H1 (cell line): Measurements from ENCODE around the gene TMEM18. TPM values are rescaled to one million over a fixed set of nuclear protein-coding genes. Genes with fewer than 3 reads are reported as not detected.

Experiments
- CTCF ChIA-PET: fragments of 300-600 bp; sonication (Branson Sonifier 250); formaldehyde crosslinking; loops from one replicate; lab custom pipeline; 2021; ENCODE audit not compliant: partially characterized antibody; lab: Charles Lee
- POLR2A ChIA-PET: fragments of 300-600 bp; sonication (Branson Sonifier 250); formaldehyde crosslinking; loops from one replicate; lab custom pipeline; 2021; ENCODE audit warnings: inconsistent platforms; ENCODE audit not compliant: partially characterized antibody; lab: Charles Lee
- DNase-seq, 2 experiments: peaks; one replicate each; pipeline versions ENCODE4 v3.0.0 to v3.0.0-alpha.2; 2010 to 2022; ENCODE audit warnings: low spot score in 2 of 2, low read depth in 1 of 2, mixed read lengths in 1 of 2
- FAIRE-seq: peaks from 2 replicates; lab custom pipeline; 2011; peaks lifted over from hg19 to GRCh38; lab: Jason Lieb, UNC
- H2AFZ ChIP-seq: 2 replicates; pipeline ENCODE4 v1.8.1; 2012; ENCODE audit warnings: low read length, inconsistent platforms
- H2AK5ac ChIP-seq: 2 replicates; pipeline ENCODE4 v1.6.1; 2013; ENCODE audit warnings: low read depth, low read length
- H2BK120ac ChIP-seq: replicated peaks from 2 replicates; pipeline ENCODE3; 2013; ENCODE audit warnings: low read depth, low read length, inconsistent platforms
- H2BK12ac ChIP-seq: 2 replicates; pipeline ENCODE4 v1.6.1; 2013; ENCODE audit warnings: low read depth, low read length
- H2BK15ac ChIP-seq: 2 replicates; pipeline ENCODE4 v1.6.1; 2013; ENCODE audit warnings: low read length
- H2BK20ac ChIP-seq: 2 replicates; pipeline ENCODE4 v1.6.1; 2013; ENCODE audit warnings: low read length
- H2BK5ac ChIP-seq: 2 replicates; pipeline ENCODE4 v1.6.1; 2013; ENCODE audit warnings: low read depth, low read length
- H3K14ac ChIP-seq: 2 replicates; pipeline ENCODE4 v1.6.1; 2013; ENCODE audit warnings: inconsistent platforms; ENCODE audit not compliant: insufficient read length
- H3K18ac ChIP-seq: 2 replicates; pipeline ENCODE4 v1.6.1; 2013; ENCODE audit warnings: low read length; ENCODE audit errors: extremely low read depth
- H3K23ac ChIP-seq: 2 replicates; pipeline ENCODE4 v1.6.1; 2013; ENCODE audit warnings: inconsistent platforms; ENCODE audit not compliant: insufficient read length
- H3K23me2 ChIP-seq: 2 replicates; pipeline ENCODE4 v1.6.1; 2013; ENCODE audit warnings: low read depth, low read length
- H3K27ac ChIP-seq: 2 replicates; pipeline ENCODE4 v1.6.1; 2011; ENCODE audit warnings: low read depth, low read length, inconsistent platforms
- H3K27me3 ChIP-seq, 4 experiments: replicated peaks in 1 of 4; 1 replicate in 1 of 4; 2 replicates in 3 of 4; pipeline versions ENCODE4 v1.6.1 to v1.8.1; 2011 to 2013; ENCODE audit warnings: low read length in 3 of 4, mild to moderate bottlenecking in 3 of 4, inconsistent platforms in 2 of 4, mixed read lengths in 2 of 4, moderate library complexity in 1 of 4; ENCODE audit not compliant: control insufficient read depth in 3 of 4, insufficient read depth in 3 of 4; ENCODE audit errors: extremely low read depth in 1 of 4
- H3K36me3 ChIP-seq, 4 experiments: 2 replicates each; pipeline versions ENCODE4 v1.6.1 to v1.8.1; 2011 to 2013; ENCODE audit warnings: mild to moderate bottlenecking in 4 of 4, low read length in 3 of 4, moderate library complexity in 2 of 4, control low read depth in 1 of 4, inconsistent platforms in 1 of 4; ENCODE audit not compliant: insufficient read depth in 4 of 4, control insufficient read depth in 2 of 4
- H3K4ac ChIP-seq: replicated peaks from 2 replicates; pipeline ENCODE3; 2013; ENCODE audit warnings: low read length, low read depth, mixed read lengths, inconsistent platforms; ENCODE audit not compliant: insufficient read length
- H3K4me1 ChIP-seq, 4 experiments: replicated peaks in 1 of 4; 1 replicate in 1 of 4; 2 replicates in 3 of 4; pipeline versions ENCODE4 v1.6.1 to v1.8.1; 2011 to 2013; ENCODE audit warnings: low read length in 3 of 4, inconsistent platforms in 2 of 4, mixed read lengths in 1 of 4; ENCODE audit not compliant: insufficient read depth in 4 of 4, control insufficient read depth in 3 of 4
- H3K4me2 ChIP-seq, 2 experiments: 2 replicates each; pipeline versions ENCODE4 v1.6.1 to v1.8.1; 2011 to 2013; ENCODE audit warnings: low read depth in 2 of 2, low read length in 2 of 2, control low read depth in 1 of 2, inconsistent platforms in 1 of 2, mild to moderate bottlenecking in 1 of 2; ENCODE audit not compliant: insufficient read depth in 1 of 2
- H3K4me3 ChIP-seq, 4 experiments: fragments of 200-600, 300-600 bp in 1 of 4; sonication (generic), shearing (Covaris generic), sonication (Bioruptor Twin) in 1 of 4; 2 replicates each; pipeline versions ENCODE4 v1.5.1 to v1.8.1; 2011 to 2016; ENCODE audit warnings: low read length in 4 of 4, low read depth in 3 of 4, control low read depth in 2 of 4, inconsistent platforms in 2 of 4, mild to moderate bottlenecking in 2 of 4, mixed read lengths in 1 of 4, moderate library complexity in 1 of 4; ENCODE audit not compliant: insufficient read depth in 2 of 4; ENCODE audit errors: extremely low read depth in 1 of 4
- H3K56ac ChIP-seq: replicated peaks from 2 replicates; pipeline ENCODE3; 2013; ENCODE audit warnings: low read depth, mild to moderate bottlenecking, mixed read lengths, low read length, inconsistent platforms; ENCODE audit not compliant: insufficient read length
- H3K79me1 ChIP-seq: 2 replicates; pipeline ENCODE4 v1.6.1; 2013; ENCODE audit warnings: low read depth, low read length, control low read depth
- H3K79me2 ChIP-seq, 2 experiments: 2 replicates each; pipeline versions ENCODE4 v1.6.1 to v1.8.1; 2012 to 2013; ENCODE audit warnings: low read length in 2 of 2, mild to moderate bottlenecking in 2 of 2, inconsistent platforms in 1 of 2; ENCODE audit not compliant: insufficient read depth in 2 of 2, control insufficient read depth in 1 of 2
- H3K9ac ChIP-seq, 4 experiments: replicated peaks in 1 of 4; 1 replicate in 1 of 4; 2 replicates in 3 of 4; pipeline versions ENCODE4 v1.6.1 to v1.8.1; 2011 to 2013; ENCODE audit warnings: low read depth in 3 of 4, low read length in 3 of 4, control low read depth in 2 of 4, mild to moderate bottlenecking in 2 of 4, moderate library complexity in 2 of 4, inconsistent platforms in 1 of 4; ENCODE audit errors: extremely low read depth in 1 of 4
- H3K9me3 ChIP-seq, 2 experiments: 2 replicates each; pipeline versions ENCODE4 v1.6.1 to v1.8.1; 2012 to 2013; ENCODE audit warnings: mild to moderate bottlenecking in 2 of 2, moderate library complexity in 2 of 2, control low read depth in 1 of 2, inconsistent platforms in 1 of 2, low read depth in 1 of 2, low read length in 1 of 2, mixed read lengths in 1 of 2; ENCODE audit not compliant: insufficient read depth in 2 of 2
- H4K20me1 ChIP-seq, 2 experiments: replicated peaks in 1 of 2; 2 replicates each; pipeline versions ENCODE3 to v1.8.1; 2011 to 2013; ENCODE audit warnings: inconsistent platforms in 2 of 2, low read length in 2 of 2, mild to moderate bottlenecking in 1 of 2; ENCODE audit not compliant: insufficient read depth in 2 of 2, control insufficient read depth in 1 of 2
- H4K5ac ChIP-seq: 2 replicates; pipeline ENCODE4 v1.6.1; 2013; ENCODE audit warnings: low read length, low read depth, mixed read lengths, inconsistent platforms; ENCODE audit not compliant: insufficient read length
- H4K8ac ChIP-seq: 2 replicates; pipeline ENCODE4 v1.8.0; 2013; ENCODE audit warnings: mild to moderate bottlenecking, moderate library complexity, low read length, inconsistent platforms; ENCODE audit not compliant: insufficient read depth; ENCODE audit errors: extremely low read depth
- H4K91ac ChIP-seq: replicated peaks from 2 replicates; pipeline ENCODE3; 2013; ENCODE audit warnings: low read length, mixed read lengths, inconsistent platforms; ENCODE audit not compliant: insufficient read length
- BCL11A ChIP-seq, 2 experiments: IDR thresholded peaks; one replicate each; pipeline ENCODE4 v1.6.1; 2011; ENCODE audit warnings: low read depth in 2 of 2, low read length in 2 of 2, mild to moderate bottlenecking in 2 of 2
- MAFK ChIP-seq: IDR thresholded peaks from 2 replicates; pipeline ENCODE4 v1.6.1; 2012; ENCODE audit warnings: low read depth, mild to moderate bottlenecking, improper control_type of control experiment, low read length
- NRF1 ChIP-seq: IDR thresholded peaks from 2 replicates; pipeline ENCODE4 v1.6.1; 2011; ENCODE audit warnings: mild to moderate bottlenecking, low read depth, low read length, improper control_type of control experiment
- SIRT6 ChIP-seq: IDR thresholded peaks from one replicate; pipeline ENCODE4 v1.7.1; 2012; ENCODE audit warnings: low read length, inconsistent platforms
- WGBS, 2 experiments: shearing (Covaris generic) in 1 of 2; methylation state at CpG; one replicate each; pipeline versions ENCODE4 v1.1.6 to v1.1.7; 2013 to 2015; ENCODE audit warnings: low lambda C conversion rate in 2 of 2, mixed read lengths in 2 of 2, inconsistent platforms in 1 of 2, low coverage in 1 of 2, missing lambda C conversion rate in 1 of 2; ENCODE audit not compliant: insufficient replicate concordance in 2 of 2, insufficient coverage in 1 of 2, insufficient read length in 1 of 2; ENCODE audit errors: extremely low coverage in 1 of 2, missing lambda C conversion rate in 1 of 2; 5-methylcytosine and 5-hydroxymethylcytosine counted together
- polyA plus RNA-seq, 7 experiments: library from polyadenylated mRNA; depleted of rRNA in 3 of 7; stranded (reverse) in 5 of 7; unstranded in 2 of 7; fragments of >200 nt in 5 of 7; fragments of 200-250 nt in 2 of 7; gene quantifications; 1 replicate in 5 of 7; 2 replicates in 1 of 7; 4 replicates in 1 of 7; pipeline versions ENCODE4 v1.2.1 to v1.2.3, GENCODE V29; 2011 to 2013; ENCODE audit warnings: missing spikeins in 2 of 7, mixed read lengths in 2 of 7
- total RNA-seq: library from RNA; stranded (reverse); fragmentation: NEBNext Ultra II Directional; extraction: Animal tissue kit (Norgen Biotek cat#: 25700); gene quantifications from 2 replicates; pipeline ENCODE4 v1.2.1, GENCODE V29; 2021
- TF ChIP-seq, protein P1 (sequence below): IDR thresholded peaks from 2 replicates; pipeline ENCODE4 v1.6.1; 2012; ENCODE audit warnings: inconsistent platforms

The TMEM18 gene
- total and polyA plus RNA-seq, 2 of the 8 experiments (the other 6 are each of a cell fraction or from before 2014, with no cell fraction given), result 22.4 to 27.1 TPM

- H3K9ac ChIP-seq, result no peak overlapping the region
- H3K4me3 ChIP-seq, result no peak overlapping the region
- H4K8ac ChIP-seq, result no peak overlapping the region
- no peak overlapping the region for H2BK15ac ChIP-seq
- POLR2A ChIA-PET, result interaction anchor here (1.1 kb wide), 1 partner anchor 18 kb away, joined by 4 read pairs; no protein-coding TSS in a partner anchor
- CTCF ChIA-PET, result interaction anchor here (0.7 to 1.6 kb wide), 6 partner anchors 11 to 163 kb away, joined by 3 to 6 read pairs (median 4); no protein-coding TSS in a partner anchor
- 0 out of 4 replicates have a peak, but pooled peaks cover 0 to 1% of the 10 kb centered on the region in 2 experiments for H3K9me3 ChIP-seq
- H2AFZ ChIP-seq, result no peak overlapping the region
- DNase-seq (no peak), FAIRE-seq (no peak)
- no peak overlapping the region for H4K5ac ChIP-seq
- no peak overlapping the region for H3K27ac ChIP-seq
- H4K20me1 ChIP-seq, result no peaks in the 10 kb centered on the region
- no peak overlapping the region for H2BK120ac ChIP-seq
- no peaks in the 10 kb centered on the region; a peak in 1 of 7 replicates for H3K27me3 ChIP-seq
- no peak overlapping the region for H4K91ac ChIP-seq
- no peak overlapping the region for H2BK5ac ChIP-seq
- no peak overlapping the region for H3K4ac ChIP-seq
- no peak overlapping the region for H3K23ac ChIP-seq
- H3K4me1 ChIP-seq, result 0 out of 7 replicates have a peak, but pooled peaks cover 0 to 2% (median 0%) of the 10 kb centered on the region in 4 experiments
- H3K4me2 ChIP-seq, result no peak overlapping the region
- no peak overlapping the region for H3K18ac ChIP-seq
- H3K36me3 ChIP-seq, result no peaks in the 10 kb centered on the region
- no peak overlapping the region for H3K56ac ChIP-seq
- H2AK5ac ChIP-seq, result no peak overlapping the region
- 81% methylated on average over 6 of the region's 6 CpGs; no CpG with 5 or more reads in 1 of the 2 experiments for WGBS, 2 experiments
- H3K79me1 ChIP-seq, result no peaks in the 10 kb centered on the region
- H3K23me2 ChIP-seq, result no peaks in the 10 kb centered on the region
- no peak overlapping the region for H3K14ac ChIP-seq
- no peak overlapping the region for H2BK20ac ChIP-seq
- no peak overlapping the region for H2BK12ac ChIP-seq
- H3K79me2 ChIP-seq, result no peaks in the 10 kb centered on the region
- no peak for TF ChIP-seq MAFK
- no peak for TF ChIP-seq BCL11A (IDR thresholded peaks at IDR 0.05; ENCODE audit: low read depth in 2 of 2, low read length in 2 of 2)
- TF ChIP-seq, protein P1, sequence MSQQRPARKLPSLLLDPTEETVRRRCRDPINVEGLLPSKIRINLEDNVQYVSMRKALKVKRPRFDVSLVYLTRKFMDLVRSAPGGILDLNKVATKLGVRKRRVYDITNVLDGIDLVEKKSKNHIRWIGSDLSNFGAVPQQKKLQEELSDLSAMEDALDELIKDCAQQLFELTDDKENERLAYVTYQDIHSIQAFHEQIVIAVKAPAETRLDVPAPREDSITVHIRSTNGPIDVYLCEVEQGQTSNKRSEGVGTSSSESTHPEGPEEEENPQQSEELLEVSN, result no peak
- TF ChIP-seq NRF1, result no peak
- TF ChIP-seq SIRT6, result no peak
These were observed 17.8 kb upstream of the TMEM18 start for GRCh38 chr2:694906-695510.
